Measurements from ENCODE around the gene ANKRD13A. TPM values are rescaled to one million over a fixed set of nuclear protein-coding genes. Genes with fewer than 3 reads are reported as not detected.
A peak's percentile ranks its signal among the peaks of the same experiment; 100 is the strongest.

Gene ANKRD13A
- total and polyA plus RNA-seq, 2 of the 8 experiments (the other 6 are each of a cell fraction or from before 2014, with no cell fraction given), result 16.8 to 21.4 TPM

DNA sequence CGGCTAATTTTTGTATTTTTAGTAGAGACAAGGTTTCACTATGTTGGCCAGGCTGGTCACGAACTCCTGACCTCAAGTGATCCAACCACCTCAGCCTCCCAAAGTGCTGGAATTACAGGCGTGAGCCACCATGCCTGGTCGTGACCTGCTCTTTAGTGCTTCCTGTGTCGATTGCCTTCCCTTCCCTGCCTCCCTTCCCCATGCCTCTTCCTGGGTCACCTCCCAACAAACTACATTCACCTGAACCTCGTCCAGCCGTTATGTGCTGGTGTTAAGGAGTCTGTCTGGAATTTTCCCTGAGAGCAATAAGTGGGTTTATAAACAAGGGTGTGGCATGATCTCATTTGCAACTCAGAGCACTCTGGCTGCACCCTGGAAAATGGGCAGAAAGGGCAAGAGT is 81.2 kb downstream of the ANKRD13A start:
- H3K4ac ChIP-seq (replicated peaks; ENCODE audit: insufficient read length, low read depth, low read length), result peak overlapping the region; percentile 32
- POLR2A ChIA-PET (ENCODE audit: partially characterized antibody), result no interaction called here
- H4K5ac ChIP-seq (ENCODE audit: insufficient read length, low read depth, low read length), result no peak overlapping the region
- H4K91ac ChIP-seq (replicated peaks; ENCODE audit: insufficient read length, low read length), result no peak overlapping the region
- no peaks in the 10 kb centered on the region for H3K27me3 ChIP-seq (replicated peaks in 1 of 4; ENCODE audit: control insufficient read depth in 3 of 4, extremely low read depth in 1 of 4, insufficient read depth in 3 of 4, low read length in 3 of 4)
- no peak overlapping the region for H2BK5ac ChIP-seq (ENCODE audit: low read depth, low read length)
- no peak overlapping the region for H3K4me3 ChIP-seq (ENCODE audit: extremely low read depth in 1 of 4, insufficient read depth in 2 of 4, low read depth in 3 of 4, low read length in 4 of 4)
- H3K9ac ChIP-seq (replicated peaks in 1 of 4; ENCODE audit: extremely low read depth in 1 of 4, low read depth in 3 of 4, low read length in 3 of 4), result no peak overlapping the region
- no peak overlapping the region for H2BK20ac ChIP-seq (ENCODE audit: low read length)
- CTCF ChIA-PET (ENCODE audit: partially characterized antibody), result interaction anchor here (0.6 to 1.9 kb wide), 4 partner anchors 10 to 276 kb away, joined by 3 to 5 read pairs (median 4); no protein-coding TSS in a partner anchor
- H3K56ac ChIP-seq (replicated peaks; ENCODE audit: insufficient read length, low read depth, low read length), result no peak overlapping the region
- no peak overlapping the region for H3K14ac ChIP-seq (ENCODE audit: insufficient read length)
- no peak overlapping the region for H2BK15ac ChIP-seq (ENCODE audit: low read length)
- no peak overlapping the region for H3K27ac ChIP-seq (ENCODE audit: low read depth, low read length)
- H2AK5ac ChIP-seq (ENCODE audit: low read depth, low read length), result no peak overlapping the region
- TF ChIP-seq TAF1 (IDR thresholded peaks at IDR 0.05; ENCODE audit: low read depth, low read length), result no peak
- TF ChIP-seq BACH1 (IDR thresholded peaks at IDR 0.05; ENCODE audit: low read length), result no peak
- TF ChIP-seq CHD2 (IDR thresholded peaks at IDR 0.05; ENCODE audit: low read length), result no peak
- TF ChIP-seq CREB1 (IDR thresholded peaks at IDR 0.05), result no peak
- TF ChIP-seq RFX5 (IDR thresholded peaks at IDR 0.05; ENCODE audit: borderline replicate concordance, low read depth, low read length), result no peak
- TF ChIP-seq RBBP5 (IDR thresholded peaks at IDR 0.05; ENCODE audit: borderline replicate concordance, low read depth, low read length), result no peak
- no peak for TF ChIP-seq EP300 (IDR thresholded peaks at IDR 0.05; ENCODE audit: borderline replicate concordance in 1 of 2, low read depth in 2 of 2, low read length in 2 of 2)
- TF ChIP-seq ZNF274 (IDR thresholded peaks at IDR 0.05; ENCODE audit: borderline replicate concordance, extremely low read depth, low read length), result no peak
- TF ChIP-seq, protein P1, sequence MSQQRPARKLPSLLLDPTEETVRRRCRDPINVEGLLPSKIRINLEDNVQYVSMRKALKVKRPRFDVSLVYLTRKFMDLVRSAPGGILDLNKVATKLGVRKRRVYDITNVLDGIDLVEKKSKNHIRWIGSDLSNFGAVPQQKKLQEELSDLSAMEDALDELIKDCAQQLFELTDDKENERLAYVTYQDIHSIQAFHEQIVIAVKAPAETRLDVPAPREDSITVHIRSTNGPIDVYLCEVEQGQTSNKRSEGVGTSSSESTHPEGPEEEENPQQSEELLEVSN (IDR thresholded peaks at IDR 0.05), result no peak
- no peak for TF ChIP-seq SAP30 (IDR thresholded peaks at IDR 0.05; ENCODE audit: insufficient read depth, insufficient replicate concordance, low read length)
- no peak for TF ChIP-seq SRF (IDR thresholded peaks at IDR 0.05; ENCODE audit: low read depth, low read length)
- H4K8ac ChIP-seq (ENCODE audit: extremely low read depth, insufficient read depth, low read length), result no peak overlapping the region
- no peak overlapping the region for H3K23ac ChIP-seq (ENCODE audit: insufficient read length)
- no peak overlapping the region for H2BK12ac ChIP-seq (ENCODE audit: low read depth, low read length)
- H3K4me2 ChIP-seq (ENCODE audit: insufficient read depth in 1 of 2, low read depth in 2 of 2, low read length in 2 of 2), result no peak overlapping the region
- no peaks in the 10 kb centered on the region for H3K4me1 ChIP-seq (replicated peaks in 1 of 4; ENCODE audit: control insufficient read depth in 3 of 4, insufficient read depth in 4 of 4, low read length in 3 of 4)
- no peaks in the 10 kb centered on the region for H3K79me1 ChIP-seq (ENCODE audit: low read depth, low read length)
- WGBS, 2 experiments (ENCODE audit: extremely low coverage in 1 of 2, insufficient coverage in 1 of 2, insufficient read length in 1 of 2, insufficient replicate concordance in 2 of 2, low coverage in 1 of 2, low lambda C conversion rate in 2 of 2, missing lambda C conversion rate in 1 of 2), result 89% methylated on average over 7 of the region's 7 CpGs; no CpG with 5 or more reads in 1 of the 2 experiments
- no peaks in the 10 kb centered on the region for H3K36me3 ChIP-seq (ENCODE audit: control insufficient read depth in 2 of 4, insufficient read depth in 4 of 4, low read length in 3 of 4)
- DNase-seq (ENCODE audit: low read depth in 1 of 2, low spot score in 2 of 2) (no peak), FAIRE-seq (no peak)
- no peaks in the 10 kb centered on the region for H3K23me2 ChIP-seq (ENCODE audit: low read depth, low read length)
- H3K9me3 ChIP-seq (ENCODE audit: insufficient read depth in 2 of 2, low read depth in 1 of 2, low read length in 1 of 2), result no peaks in the 10 kb centered on the region
- no peak overlapping the region for H2BK120ac ChIP-seq (replicated peaks; ENCODE audit: low read depth, low read length)
- H3K18ac ChIP-seq (ENCODE audit: extremely low read depth, low read length), result no peak overlapping the region
- H3K79me2 ChIP-seq (ENCODE audit: control insufficient read depth in 1 of 2, insufficient read depth in 2 of 2, low read length in 2 of 2), result no peaks in the 10 kb centered on the region
- H4K20me1 ChIP-seq (replicated peaks in 1 of 2; ENCODE audit: control insufficient read depth in 1 of 2, insufficient read depth in 2 of 2, low read length in 2 of 2), result no peaks in the 10 kb centered on the region
- no peak overlapping the region for H2AFZ ChIP-seq (ENCODE audit: low read length)

All from H1 (cell line).